HCT116 (cell line): ENCODE results near the gene SMARCA2. TPM values are rescaled to one million over a fixed set of nuclear protein-coding genes. Genes with fewer than 3 reads are reported as not detected.

Experiments used
- ATAC-seq: fragments of 200-7000 bp; cut with Tn5 transposase; 2 replicates; pipeline ENCODE4 v1.9.1; 2020; ENCODE audit warnings: mild to moderate bottlenecking, moderate library complexity
- BruUV-seq: library from RNA; stranded (reverse); fragments of 400-500 nt; replicated peaks from 2 replicates; lab custom pipeline; 2021; lab: Mats Ljungman, UMichigan
- CTCF ChIA-PET: fragments of 300-600 bp; sonication (Branson Sonifier 250); formaldehyde crosslinking; loops from one replicate; lab custom pipeline; 2021; ENCODE audit warnings: antibody characterized with exemption; lab: Charles Lee
- POLR2A ChIA-PET: fragments of 300-600, 350-600 bp; sonication (Branson Sonifier 250); formaldehyde crosslinking; loops from one replicate; lab custom pipeline; 2021; ENCODE audit warnings: antibody characterized with exemption; lab: Charles Lee
- RAD21 ChIA-PET, 2 experiments: fragments of 300-600 bp; sonication (Branson Sonifier 250); formaldehyde crosslinking; loops; one replicate each; lab custom pipeline; 2023; ENCODE audit warnings: low total read pairs in 2 of 2; ENCODE audit not compliant: uncharacterized antibody in 2 of 2, unreplicated experiment in 2 of 2, low non-redundant PET in 1 of 2; lab: Charles Lee
- DNase-seq: peaks from one replicate; pipeline ENCODE4 v3.0.0-alpha.2; 2010; ENCODE audit warnings: low read depth, low spot score
- H2AFZ ChIP-seq: fragments of 200-600 bp; shearing (Covaris generic), sonication (generic); 2 replicates; pipeline ENCODE4 v1.6.1; 2017; ENCODE audit warnings: low read depth, mixed run types, mixed read lengths, antibody characterized with exemption, low read length; ENCODE audit not compliant: poor library complexity, severe bottlenecking
- H3K27ac ChIP-seq: 2 replicates; pipeline ENCODE4 v1.5.1; 2012; ENCODE audit warnings: low read depth, low read length
- H3K27me3 ChIP-seq: fragments of 200-600 bp; sonication (generic); 2 replicates; pipeline ENCODE4 v1.6.1; 2016; ENCODE audit warnings: mixed run types, low read length, mixed read lengths; ENCODE audit not compliant: insufficient read depth
- H3K36me3 ChIP-seq, 2 experiments: fragments of 200-500 bp in 1 of 2; fragments of 200-600 bp in 1 of 2; sonication (Bioruptor generic) in 1 of 2; sonication (generic) in 1 of 2; 2 replicates each; pipeline versions ENCODE4 v1.5.1 to v1.6.1; 2014 to 2016; ENCODE audit warnings: low read length in 2 of 2, inconsistent platforms in 1 of 2, mixed read lengths in 1 of 2, mixed run types in 1 of 2; ENCODE audit not compliant: insufficient read depth in 2 of 2, control insufficient read depth in 1 of 2
- H3K4me1 ChIP-seq, 2 experiments: fragments of 200-600 bp in 1 of 2; sonication (generic) in 1 of 2; 2 replicates each; pipeline versions ENCODE4 v1.5.1 to v1.6.1; 2012 to 2017; ENCODE audit warnings: low read length in 2 of 2, inconsistent platforms in 1 of 2, mild to moderate bottlenecking in 1 of 2, mixed read lengths in 1 of 2, mixed run types in 1 of 2, moderate library complexity in 1 of 2; ENCODE audit not compliant: insufficient read depth in 2 of 2, control insufficient read depth in 1 of 2
- H3K4me2 ChIP-seq: fragments of 200-600 bp; sonication (generic); 2 replicates; pipeline ENCODE4 v1.6.1; 2017; ENCODE audit warnings: mixed run types, low read length, mixed read lengths
- H3K4me3 ChIP-seq, 2 experiments: fragments of 200-600 bp in 1 of 2; sonication (generic) in 1 of 2; replicated peaks in 1 of 2; 2 replicates each; pipeline ENCODE4 v1.5.1; 2011 to 2016; ENCODE audit warnings: low read length in 2 of 2, control low read depth in 1 of 2, low read depth in 1 of 2, mild to moderate bottlenecking in 1 of 2, mixed read lengths in 1 of 2, mixed run types in 1 of 2
- H3K79me2 ChIP-seq: fragments of 200-600 bp; sonication (generic); 2 replicates; pipeline ENCODE4 v1.6.1; 2017; ENCODE audit warnings: mild to moderate bottlenecking, mixed run types, low read length, moderate library complexity, mixed read lengths; ENCODE audit not compliant: insufficient read depth
- H3K9ac ChIP-seq: fragments of 200-600 bp; sonication (generic); 2 replicates; pipeline ENCODE4 v1.6.1; 2016; ENCODE audit warnings: low read length, mixed read lengths
- H3K9me2 ChIP-seq: fragments of 200-600 bp; sonication (generic), shearing (Covaris generic); 2 replicates; pipeline ENCODE4 v1.6.1; 2017; ENCODE audit warnings: mixed run types, mild to moderate bottlenecking, moderate library complexity; ENCODE audit not compliant: insufficient read depth
- H3K9me3 ChIP-seq, 2 experiments: fragments of 200-500 bp in 1 of 2; fragments of 200-600 bp in 1 of 2; sonication (Bioruptor generic) in 1 of 2; sonication (generic) in 1 of 2; 2 replicates each; pipeline ENCODE4 v1.6.1; 2014 to 2017; ENCODE audit warnings: low read length in 2 of 2, mixed read lengths in 2 of 2, inconsistent platforms in 1 of 2, low read depth in 1 of 2, mild to moderate bottlenecking in 1 of 2, mixed run types in 1 of 2, moderate library complexity in 1 of 2; ENCODE audit not compliant: control insufficient read depth in 1 of 2, insufficient read depth in 1 of 2
- H4K20me1 ChIP-seq: fragments of 200-600 bp; sonication (generic), shearing (Covaris generic); 2 replicates; pipeline ENCODE4 v1.6.1; 2017; ENCODE audit warnings: mixed run types, mild to moderate bottlenecking, moderate library complexity; ENCODE audit not compliant: insufficient read depth
- CBX3 ChIP-seq: IDR thresholded peaks from 2 replicates; pipeline ENCODE4 v1.6.1; 2012; ENCODE audit warnings: low read depth
- EGR1 ChIP-seq: IDR thresholded peaks from 2 replicates; pipeline ENCODE4 v1.6.1; 2012; ENCODE audit warnings: low read depth
- EZH2phosphoT487 ChIP-seq: fragments of 200-600 bp; IDR thresholded peaks from 2 replicates; pipeline ENCODE4 v1.6.1; 2018; ENCODE audit warnings: antibody characterized with exemption, borderline replicate concordance
- FOSL1 ChIP-seq: IDR thresholded peaks from 2 replicates; pipeline ENCODE4 v1.6.1; 2012; ENCODE audit warnings: low read depth
- JUND ChIP-seq: IDR thresholded peaks from 2 replicates; pipeline ENCODE4 v1.6.1; 2012
- POLR2AphosphoS5 ChIP-seq: IDR thresholded peaks from 2 replicates; pipeline ENCODE4 v1.6.1; 2011; ENCODE audit warnings: mild to moderate bottlenecking, low read depth, low read length, moderate library complexity
- RAD21 ChIP-seq: IDR thresholded peaks from 2 replicates; pipeline ENCODE4 v1.6.1; 2012; ENCODE audit warnings: low read depth, mild to moderate bottlenecking
- TCF7L2 ChIP-seq: IDR thresholded peaks from 2 replicates; pipeline ENCODE4 v1.7.0; 2011; ENCODE audit warnings: borderline replicate concordance, inconsistent platforms; ENCODE audit not compliant: insufficient read depth, insufficient read length; ENCODE audit errors: extremely low read depth
- ZBTB33 ChIP-seq: IDR thresholded peaks from 2 replicates; pipeline ENCODE4 v1.6.1; 2011; ENCODE audit warnings: mild to moderate bottlenecking, low read length, moderate library complexity; ENCODE audit not compliant: insufficient replicate concordance; ENCODE audit errors: extremely low read depth
- ZFX ChIP-seq: fragments of 450-650 bp; IDR thresholded peaks from 2 replicates; pipeline ENCODE4 v1.6.1; 2017
- intact Hi-C: fragments of 100-400 bp; cut with micrococcal nuclease; formaldehyde crosslinking; loops from 2 replicates; pipeline ENCODE4 v1.10.0; 2022
- total RNA-seq: library from RNA; stranded (reverse); gene quantifications from one replicate; pipeline ENCODE4 v1.2.1, GENCODE V29; 2021; ENCODE audit not compliant: unreplicated experiment

Gene SMARCA2
- total RNA-seq, 1 experiment from 2014 or later, result 14.7 TPM

GRCh38 chr9:2086971-2087370, 71.8 kb downstream of the SMARCA2 start:
- intact Hi-C loops, result loop anchor here (1.0 to 5.0 kb wide), 2 partner anchors 215 to 1069 kb away; no protein-coding TSS in a partner anchor
- Histone ChIP-seq H4K20me1 (no peaks in the 10 kb centered on the region), H3K4me1 (no peaks in the 10 kb centered on the region), H3K36me3 (no peaks in the 10 kb centered on the region), H2AFZ (no peak overlapping the region), H3K27ac (no peak overlapping the region), H3K4me3 (no peak overlapping the region), H3K9me3 (no peaks in the 10 kb centered on the region), H3K4me2 (no peak overlapping the region), H3K9ac (no peak overlapping the region), H3K79me2 (no peaks in the 10 kb centered on the region), H3K9me2 (no peaks in the 10 kb centered on the region), H3K27me3 (no peaks in the 10 kb centered on the region)
- TF ChIP-seq EGR1 (no peak), ZBTB33 (no peak), CBX3 (no peak), POLR2AphosphoS5 (no peak), EZH2phosphoT487 (no peak), FOSL1 (no peak), RAD21 (no peak), JUND (no peak), ZFX (no peak), TCF7L2 (no peak)
- ChIA-PET CTCF (interaction anchor here (1.0 to 1.7 kb wide), 2 partner anchors 29 to 31 kb away, joined by 3 to 5 read pairs; no protein-coding TSS in a partner anchor), POLR2A (no interaction called here), RAD21 (no interaction called here)
- BruUV-seq, result no TSS peak
- ATAC-seq (no peak), DNase-seq (no peak)
